ENCODE data around the gene CYP4A22.
"Not testable (repeated sequence)": the region's sequence is repeated elsewhere in the genome, so short reads cannot be mapped to it uniquely, and the experiment has no call there.

Gene CYP4A22

DNA sequence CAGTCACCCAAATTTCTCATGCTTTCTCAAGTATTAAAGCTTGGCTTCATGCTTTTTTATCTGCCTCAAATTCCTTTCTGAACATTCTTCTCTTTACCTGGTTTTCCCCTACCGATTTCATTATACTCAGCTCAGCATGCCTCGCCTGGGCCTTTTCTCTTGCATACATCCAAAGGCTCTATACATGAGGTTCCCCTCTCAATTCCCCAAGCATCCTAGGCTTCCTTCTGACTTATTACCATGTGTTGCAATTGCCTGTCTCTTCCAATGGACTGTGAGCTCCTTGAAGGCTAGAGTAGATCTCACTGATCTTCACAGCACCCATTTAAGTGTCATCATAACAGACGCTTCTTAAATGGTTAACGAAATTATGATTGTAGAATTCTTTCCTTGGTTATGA is 24.1 kb upstream of the CYP4A22 start:
- in situ Hi-C loops (cut with HindIII; ENCODE audit: low sequenced_read_pairs) = no loop called here
- H3K4me3 ChIP-seq (ENCODE audit: low read depth, low read length) = no peak overlapping the region
- no peak for TF ChIP-seq CTCF (IDR thresholded peaks at IDR 0.05; ENCODE audit: low read depth, low read length, missing control alignments)
- DNase-seq (ENCODE audit: low read depth) = no peak

GRCh38 chr1:47121039-47121438 is 16.2 kb upstream of the CYP4A22 start:
- H3K4me3 ChIP-seq (ENCODE audit: low read depth, low read length); DNase-seq (ENCODE audit: low read depth); in situ Hi-C loops (cut with HindIII; ENCODE audit: low sequenced_read_pairs): not testable (repeated sequence)

DNA sequence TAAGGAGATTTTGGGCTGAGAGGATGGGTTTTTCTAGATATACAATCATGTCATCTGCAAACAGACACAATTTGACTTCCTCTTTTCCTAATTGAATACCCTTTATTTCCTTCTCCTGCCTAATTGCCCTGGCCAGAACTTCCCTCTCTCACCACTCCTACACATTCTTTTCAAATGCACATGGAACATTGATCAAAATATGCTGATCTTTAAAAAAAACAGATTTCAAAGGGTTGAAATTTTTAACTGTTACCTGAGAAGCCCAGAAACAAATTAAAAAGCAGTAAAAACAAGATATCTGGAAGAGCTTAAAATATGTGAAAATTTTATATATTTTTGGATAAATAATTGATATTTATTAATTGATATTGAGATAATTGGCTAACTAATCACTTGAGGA is 12.4 kb upstream of the CYP4A22 start:
- H3K4me3 ChIP-seq (ENCODE audit: low read depth, low read length); DNase-seq (ENCODE audit: low read depth); in situ Hi-C loops (cut with HindIII; ENCODE audit: low sequenced_read_pairs): not testable (repeated sequence)

DNA sequence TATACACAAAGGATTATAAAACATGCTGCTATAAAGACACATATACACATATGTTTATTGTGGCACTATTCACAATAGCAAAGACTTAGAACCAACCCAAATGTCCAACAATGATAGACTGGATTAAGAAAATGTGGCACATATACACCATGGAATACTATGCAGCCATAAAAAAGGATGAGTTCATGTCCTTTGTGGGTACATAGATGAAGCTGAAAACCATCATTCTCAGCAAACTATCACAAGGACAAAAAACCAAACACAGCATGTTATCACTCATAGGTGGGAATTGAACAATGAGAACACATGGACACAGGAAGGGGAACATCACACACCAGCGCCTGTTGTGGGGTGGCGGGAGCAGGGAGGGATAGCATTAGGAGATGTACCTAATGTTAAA is 10.2 kb upstream of the CYP4A22 start:
- H3K4me3 ChIP-seq (ENCODE audit: low read depth, low read length); in situ Hi-C loops (cut with HindIII; ENCODE audit: low sequenced_read_pairs); DNase-seq (ENCODE audit: low read depth): not testable (repeated sequence)

DNA sequence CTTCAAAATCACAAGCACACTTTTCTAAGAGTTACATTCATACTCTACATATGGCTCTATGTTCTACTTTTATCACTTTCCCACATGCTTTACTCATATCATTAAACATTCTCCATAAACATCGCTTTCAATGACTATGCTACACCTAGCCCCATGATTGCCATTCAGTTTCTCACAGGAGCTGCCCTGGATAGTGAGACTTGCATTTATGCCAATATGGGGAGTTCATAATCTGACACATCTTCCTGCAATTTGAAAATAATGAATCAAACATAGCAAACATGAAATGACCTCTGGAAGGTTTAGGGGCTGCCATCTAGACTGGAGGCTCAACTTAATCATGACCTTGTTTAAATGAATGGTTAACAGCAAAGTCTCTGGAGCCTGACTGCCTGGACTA is 9.0 kb upstream of the CYP4A22 start:
- no peak overlapping the region for H3K4me3 ChIP-seq (ENCODE audit: low read depth, low read length)
- DNase-seq (ENCODE audit: low read depth) = no peak
- in situ Hi-C loops (cut with HindIII; ENCODE audit: low sequenced_read_pairs) = no loop called here
- no peak for TF ChIP-seq CTCF (IDR thresholded peaks at IDR 0.05; ENCODE audit: low read depth, low read length, missing control alignments)

- H3K4me3 ChIP-seq (ENCODE audit: low read depth, low read length); DNase-seq (ENCODE audit: low read depth); in situ Hi-C loops (cut with HindIII; ENCODE audit: low sequenced_read_pairs): not testable (repeated sequence)
Measured at GRCh38 chr1:47128854-47129253, 8.4 kb upstream of the CYP4A22 start.

- in situ Hi-C loops (cut with HindIII; ENCODE audit: low sequenced_read_pairs); H3K4me3 ChIP-seq (ENCODE audit: low read depth, low read length); DNase-seq (ENCODE audit: low read depth): not testable (repeated sequence)
Measured at GRCh38 chr1:47129489-47130230, 7.6 kb upstream of the CYP4A22 start.

- H3K4me3 ChIP-seq (ENCODE audit: low read depth, low read length); in situ Hi-C loops (cut with HindIII; ENCODE audit: low sequenced_read_pairs); DNase-seq (ENCODE audit: low read depth): not testable (repeated sequence)
Measured at GRCh38 chr1:47132665-47133064, 4.6 kb upstream of the CYP4A22 start.

GRCh38 chr1:47137925-47138615 is 829 bp downstream of the CYP4A22 start:
- no peak for TF ChIP-seq CTCF (IDR thresholded peaks at IDR 0.05; ENCODE audit: low read depth, low read length, missing control alignments)
- no peak for DNase-seq (ENCODE audit: low read depth)
- no peak overlapping the region for H3K4me3 ChIP-seq (ENCODE audit: low read depth, low read length)
- in situ Hi-C loops (cut with HindIII; ENCODE audit: low sequenced_read_pairs) = no loop called here

DNA sequence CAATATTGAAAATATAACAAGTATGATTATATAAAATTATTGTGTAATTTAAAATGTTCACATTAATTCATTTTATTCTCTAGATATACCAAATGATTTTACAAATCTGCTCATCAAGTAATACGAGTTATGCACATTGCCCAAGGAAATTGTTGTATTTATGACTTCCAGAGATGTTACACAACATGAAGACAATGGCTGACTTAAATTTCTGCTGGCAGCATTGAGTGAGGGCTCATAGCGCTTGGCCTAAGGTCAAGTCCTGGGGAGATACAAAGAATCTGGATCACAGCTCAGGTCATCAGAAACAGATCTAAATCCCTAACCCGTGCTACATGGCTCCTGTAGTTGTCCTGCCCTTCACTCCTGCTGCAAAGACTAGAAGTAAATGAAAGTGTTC is 3.1 kb downstream of the CYP4A22 start:
- H3K4me3 ChIP-seq (ENCODE audit: low read depth, low read length); in situ Hi-C loops (cut with HindIII; ENCODE audit: low sequenced_read_pairs); DNase-seq (ENCODE audit: low read depth): not testable (repeated sequence)

Data from astrocyte of the cerebellum (primary cell).